Ovary (tissue), 3 donors: ENCODE data around the gene CLSTN1.

Experiments
- EP300 ChIP-seq: sonication (generic); formaldehyde crosslinking; IDR thresholded peaks from one replicate; pipeline ENCODE4 v1.6.1; 2017; ENCODE audit warnings: antibody characterized with exemption
- POLR2A ChIP-seq: fragments of 450-650 bp; IDR thresholded peaks from one replicate; pipeline ENCODE4 v1.6.1; 2017; ENCODE audit warnings: antibody characterized with exemption, mild to moderate bottlenecking, moderate library complexity
- TF ChIP-seq, protein P1 (sequence below), 3 donors: fragments of 450-650 bp in 2 of 3; fragments of 200-600 bp in 1 of 3; IDR thresholded peaks; one replicate each; pipeline versions ENCODE4 v1.5.1 to v1.8.0; 2016 to 2022; ENCODE audit warnings: antibody characterized with exemption in 3 of 3, mild to moderate bottlenecking in 1 of 3
- donor health status: DM: no; HTN: no; CAD: no.

DNA sequence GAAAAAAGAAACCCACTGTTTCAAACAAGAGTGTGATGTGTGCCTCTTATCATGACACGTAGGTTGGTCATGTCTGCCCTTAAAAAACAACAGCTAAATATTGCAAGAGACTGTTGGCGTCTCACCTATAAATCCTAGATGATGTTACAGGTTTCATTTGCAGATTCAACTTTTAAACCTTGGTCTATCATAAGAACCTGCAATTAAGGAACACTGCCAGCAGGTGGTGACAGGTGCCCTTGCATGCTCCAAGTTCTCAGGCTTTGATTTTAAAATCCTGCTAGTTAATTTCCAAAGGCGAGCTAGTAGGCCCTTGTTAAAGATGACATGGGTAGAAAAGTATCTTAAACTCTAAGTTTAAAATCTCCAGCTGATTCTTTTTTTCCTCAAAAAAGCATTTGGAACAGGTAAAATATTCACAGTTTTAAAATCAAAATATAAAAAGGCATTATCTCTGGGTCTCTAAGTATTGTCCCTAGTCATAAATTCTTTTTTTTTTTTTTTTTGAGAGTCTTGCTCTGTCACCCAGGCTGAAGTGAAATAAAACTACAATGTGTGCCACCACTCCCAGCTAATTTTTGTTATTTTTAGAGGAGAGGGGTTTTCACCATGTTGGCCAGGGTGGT lies 39.1 kb downstream of the CLSTN1 start:
- TF ChIP-seq, protein P1, sequence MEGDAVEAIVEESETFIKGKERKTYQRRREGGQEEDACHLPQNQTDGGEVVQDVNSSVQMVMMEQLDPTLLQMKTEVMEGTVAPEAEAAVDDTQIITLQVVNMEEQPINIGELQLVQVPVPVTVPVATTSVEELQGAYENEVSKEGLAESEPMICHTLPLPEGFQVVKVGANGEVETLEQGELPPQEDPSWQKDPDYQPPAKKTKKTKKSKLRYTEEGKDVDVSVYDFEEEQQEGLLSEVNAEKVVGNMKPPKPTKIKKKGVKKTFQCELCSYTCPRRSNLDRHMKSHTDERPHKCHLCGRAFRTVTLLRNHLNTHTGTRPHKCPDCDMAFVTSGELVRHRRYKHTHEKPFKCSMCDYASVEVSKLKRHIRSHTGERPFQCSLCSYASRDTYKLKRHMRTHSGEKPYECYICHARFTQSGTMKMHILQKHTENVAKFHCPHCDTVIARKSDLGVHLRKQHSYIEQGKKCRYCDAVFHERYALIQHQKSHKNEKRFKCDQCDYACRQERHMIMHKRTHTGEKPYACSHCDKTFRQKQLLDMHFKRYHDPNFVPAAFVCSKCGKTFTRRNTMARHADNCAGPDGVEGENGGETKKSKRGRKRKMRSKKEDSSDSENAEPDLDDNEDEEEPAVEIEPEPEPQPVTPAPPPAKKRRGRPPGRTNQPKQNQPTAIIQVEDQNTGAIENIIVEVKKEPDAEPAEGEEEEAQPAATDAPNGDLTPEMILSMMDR (IDR thresholded peaks at IDR 0.05) = peak in 2 of 3 donors; percentile 39 to 40
- TF ChIP-seq POLR2A = no peak
- TF ChIP-seq EP300 = no peak
